Prostate gland (tissue), 2 donors: ENCODE results near the gene EIPR1. TPM values are rescaled to one million over a fixed set of nuclear protein-coding genes. Genes with fewer than 3 reads are reported as not detected.

Source experiments
- DNase-seq: peaks from one replicate; pipeline ENCODE4 v3.0.0-alpha.2; 2019; ENCODE audit warnings: low spot score
- H3K27ac ChIP-seq, 2 donors: fragments of 200-600 bp; sonication (generic); 2 replicates each; pipeline ENCODE4 v1.5.1; 2017 to 2019
- H3K27me3 ChIP-seq: fragments of 200-600 bp; sonication (generic); replicated peaks from 2 replicates; pipeline ENCODE4 v1.5.1; 2019; ENCODE audit not compliant: insufficient read depth
- H3K36me3 ChIP-seq, 2 donors: fragments of 200-600 bp; sonication (generic); 1 replicate in 1 of 2; 2 replicates in 1 of 2; pipeline versions ENCODE4 v1.5.1 to v1.8.1; 2017 to 2019
- H3K4me1 ChIP-seq: fragments of 200-600 bp; sonication (generic); replicated peaks from 2 replicates; pipeline ENCODE4 v1.5.1; 2019
- H3K4me3 ChIP-seq, 2 donors: fragments of 200-600 bp; sonication (generic); 2 replicates each; pipeline ENCODE4 v1.5.1; 2017 to 2019
- H3K9me3 ChIP-seq: fragments of 200-600 bp; sonication (generic); 2 replicates; pipeline ENCODE4 v1.5.1; 2017
- POLR2A ChIP-seq: fragments of 450-650 bp; IDR thresholded peaks from one replicate; pipeline ENCODE4 v1.6.1; 2016; ENCODE audit warnings: antibody characterized with exemption, mild to moderate bottlenecking
- POLR2AphosphoS5 ChIP-seq: sonication (generic); formaldehyde crosslinking; IDR thresholded peaks from one replicate; pipeline ENCODE4 v1.6.1; 2017; ENCODE audit warnings: antibody characterized with exemption
- WGBS: methylation state at CpG from one replicate; pipeline ENCODE4 v1.1.5; 2018; 5-methylcytosine and 5-hydroxymethylcytosine counted together
- intact Hi-C: fragments of 100-400 bp; cut with DNase I; formaldehyde crosslinking; loops from one replicate; pipeline ENCODE4 v1.14.2; 2022
- total RNA-seq, 2 donors: library from RNA; depleted of rRNA; stranded (reverse); fragments of >200 nt; gene quantifications; one replicate each; pipeline ENCODE4 v1.1.0, GENCODE V29; 2016
- TF ChIP-seq, protein P1 (sequence below), 4 experiments: fragments of 200-600 bp in 2 of 4; fragments of 450-650 bp in 2 of 4; sonication (generic) in 2 of 4; IDR thresholded peaks; 1 replicate in 3 of 4; 2 replicates in 1 of 4; pipeline ENCODE4 v1.5.1; 2016 to 2019; ENCODE audit warnings: antibody characterized with exemption in 4 of 4, mild to moderate bottlenecking in 2 of 4, moderate library complexity in 2 of 4

EIPR1 gene
- total RNA-seq, 2 donors from 2014 or later: 30.0 to 52.3 TPM

GRCh38 chr2:3154700-3155099 is 222.9 kb downstream of the EIPR1 start:
- H3K36me3 ChIP-seq: no peaks in the 10 kb centered on the region
- H3K27me3 ChIP-seq: no peaks in the 10 kb centered on the region
- TF ChIP-seq POLR2AphosphoS5 (no peak), POLR2A (no peak)
- TF ChIP-seq, protein P1, sequence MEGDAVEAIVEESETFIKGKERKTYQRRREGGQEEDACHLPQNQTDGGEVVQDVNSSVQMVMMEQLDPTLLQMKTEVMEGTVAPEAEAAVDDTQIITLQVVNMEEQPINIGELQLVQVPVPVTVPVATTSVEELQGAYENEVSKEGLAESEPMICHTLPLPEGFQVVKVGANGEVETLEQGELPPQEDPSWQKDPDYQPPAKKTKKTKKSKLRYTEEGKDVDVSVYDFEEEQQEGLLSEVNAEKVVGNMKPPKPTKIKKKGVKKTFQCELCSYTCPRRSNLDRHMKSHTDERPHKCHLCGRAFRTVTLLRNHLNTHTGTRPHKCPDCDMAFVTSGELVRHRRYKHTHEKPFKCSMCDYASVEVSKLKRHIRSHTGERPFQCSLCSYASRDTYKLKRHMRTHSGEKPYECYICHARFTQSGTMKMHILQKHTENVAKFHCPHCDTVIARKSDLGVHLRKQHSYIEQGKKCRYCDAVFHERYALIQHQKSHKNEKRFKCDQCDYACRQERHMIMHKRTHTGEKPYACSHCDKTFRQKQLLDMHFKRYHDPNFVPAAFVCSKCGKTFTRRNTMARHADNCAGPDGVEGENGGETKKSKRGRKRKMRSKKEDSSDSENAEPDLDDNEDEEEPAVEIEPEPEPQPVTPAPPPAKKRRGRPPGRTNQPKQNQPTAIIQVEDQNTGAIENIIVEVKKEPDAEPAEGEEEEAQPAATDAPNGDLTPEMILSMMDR (IDR thresholded peaks at IDR 0.05): no peak
- H3K4me1 ChIP-seq: peaks cover 4% of the 10 kb centered on the region
- no peak for DNase-seq
- no peaks in the 10 kb centered on the region for H3K9me3 ChIP-seq
- H3K4me3 ChIP-seq: no peak overlapping the region
- no peak overlapping the region for H3K27ac ChIP-seq
- intact Hi-C loops: no loop called here
- 82% methylated on average over 9 of the region's 9 CpGs for WGBS

DNA sequence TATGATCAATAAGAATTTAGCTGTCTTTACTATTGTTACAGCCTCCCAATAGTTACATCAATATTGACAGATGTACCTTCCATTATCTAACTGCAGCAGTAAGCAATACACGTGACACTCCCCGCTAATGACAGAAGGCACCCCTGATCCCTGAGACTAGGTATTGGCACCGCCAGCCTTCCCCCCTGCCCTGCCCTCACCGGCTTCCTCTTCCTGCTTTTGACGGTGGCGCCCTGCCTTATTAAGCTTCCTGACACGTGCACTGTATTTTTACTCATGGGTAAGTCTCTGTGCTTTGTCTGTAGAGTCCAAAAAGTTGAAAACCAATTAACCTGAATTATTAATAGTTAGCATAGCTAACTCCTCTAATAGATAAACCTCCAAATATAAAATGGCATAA is 223.5 kb downstream of the EIPR1 start:
- H3K27me3 ChIP-seq: no peaks in the 10 kb centered on the region
- TF ChIP-seq, protein P1 (IDR thresholded peaks at IDR 0.05): no peak
- no peak for TF ChIP-seq POLR2AphosphoS5
- TF ChIP-seq POLR2A: no peak
- WGBS: 72% methylated on average over 7 of the region's 7 CpGs

DNA sequence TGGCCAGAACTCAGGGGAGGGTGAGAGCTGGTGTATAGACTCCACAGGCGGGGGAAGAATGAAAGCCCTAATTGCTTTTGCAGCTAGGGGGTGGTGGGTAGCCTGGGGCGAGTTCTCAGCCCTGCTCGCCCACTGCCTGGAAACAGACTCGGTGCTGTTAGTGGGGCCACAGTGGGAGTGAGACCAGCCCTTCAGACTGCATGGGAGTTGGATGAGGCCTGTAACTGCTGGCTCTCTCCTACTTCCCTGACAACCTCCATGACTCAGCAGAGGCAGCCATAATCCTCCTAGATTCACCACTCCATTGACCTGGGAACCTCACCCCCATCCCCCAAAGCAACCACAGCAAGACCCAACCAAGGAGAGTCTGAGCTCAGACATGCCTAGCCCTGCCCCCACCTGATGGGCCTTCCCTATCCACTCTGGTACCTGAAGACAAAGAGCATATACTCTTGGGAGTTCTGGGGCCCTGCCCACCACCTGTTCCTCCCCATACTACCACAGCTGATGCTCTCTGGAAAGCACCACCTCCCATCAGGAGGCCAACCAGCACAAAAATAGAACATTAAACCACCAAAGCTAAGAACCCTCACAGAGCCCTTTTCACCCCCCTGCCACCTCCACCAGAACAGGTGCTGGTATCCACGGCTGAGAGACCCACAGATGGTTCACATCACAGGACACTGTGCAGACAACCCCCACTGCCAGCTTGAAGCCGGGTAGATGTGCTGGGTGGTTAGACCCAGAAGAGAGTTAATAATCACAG is 226.3 kb downstream of the EIPR1 start:
- WGBS: 93% methylated on average over 6 of the region's 6 CpGs
- no peak for DNase-seq
- H3K27me3 ChIP-seq: no peaks in the 10 kb centered on the region
- intact Hi-C loops: no loop called here
- TF ChIP-seq, protein P1 (IDR thresholded peaks at IDR 0.05): no peak
- no peak for TF ChIP-seq POLR2AphosphoS5
- H3K9me3 ChIP-seq: no peaks in the 10 kb centered on the region
- no peaks in the 10 kb centered on the region for H3K36me3 ChIP-seq
- H3K4me3 ChIP-seq: no peak overlapping the region
- peaks cover 8% of the 10 kb centered on the region for H3K4me1 ChIP-seq
- no peak overlapping the region for H3K27ac ChIP-seq

More for the DNA sequence above, 223.5 kb downstream of the EIPR1 start:
- no peak for DNase-seq
- intact Hi-C loops: no loop called here
- H3K4me3 ChIP-seq: no peak overlapping the region
- H3K9me3 ChIP-seq: no peaks in the 10 kb centered on the region
- no peak overlapping the region for H3K27ac ChIP-seq
- peaks cover 8% of the 10 kb centered on the region for H3K4me1 ChIP-seq
- H3K36me3 ChIP-seq: no peaks in the 10 kb centered on the region

DNA sequence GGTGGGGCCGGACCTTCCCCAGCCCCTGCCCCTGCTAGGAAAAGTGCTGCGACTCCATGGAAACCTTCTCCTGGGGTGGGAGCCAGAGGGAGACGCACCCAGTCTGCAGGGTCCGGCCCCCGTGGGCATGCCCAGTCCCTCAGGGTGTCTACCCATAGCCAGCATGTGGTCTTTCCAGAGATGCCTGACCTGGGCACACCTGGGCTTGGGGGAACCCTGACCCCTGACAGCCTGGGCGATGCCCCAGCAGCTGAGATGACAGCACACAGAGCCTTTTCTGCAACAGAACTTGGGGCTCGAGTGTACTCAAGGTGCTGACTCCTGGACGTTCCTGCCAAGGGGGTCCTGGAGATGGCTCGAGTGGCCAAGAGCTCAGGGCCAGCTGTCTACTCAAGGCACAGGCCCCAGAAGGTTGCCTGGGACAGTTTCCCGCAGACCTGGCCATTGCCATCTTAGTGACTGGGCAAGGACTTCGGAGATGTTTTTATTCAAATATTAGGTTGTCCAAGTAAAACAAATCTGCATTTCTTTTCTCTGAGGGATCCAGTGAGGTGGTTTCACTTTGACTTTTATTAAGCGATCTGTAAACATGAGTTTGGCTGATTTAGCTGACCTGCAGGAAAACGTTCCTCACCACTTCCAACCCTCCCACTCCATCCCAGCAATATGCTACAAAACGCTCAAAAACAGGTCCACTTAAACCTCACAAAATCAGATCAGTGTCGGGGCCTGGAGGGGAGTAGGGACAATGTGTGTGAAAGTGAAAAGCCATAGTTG is 228.0 kb downstream of the EIPR1 start:
- no peaks in the 10 kb centered on the region for H3K9me3 ChIP-seq
- peaks cover 8% of the 10 kb centered on the region for H3K4me1 ChIP-seq
- H3K4me3 ChIP-seq: no peak overlapping the region
- intact Hi-C loops: no loop called here
- TF ChIP-seq POLR2AphosphoS5: peak; percentile 67
- no peak for TF ChIP-seq POLR2A
- TF ChIP-seq, protein P1 (IDR thresholded peaks at IDR 0.05): no peak
- peak; percentile 9 for DNase-seq
- H3K27ac ChIP-seq: peak overlapping the region; percentile 9 to 25
- no peaks in the 10 kb centered on the region for H3K27me3 ChIP-seq
- 36% methylated on average over 14 of the region's 15 CpGs for WGBS
- no peaks in the 10 kb centered on the region for H3K36me3 ChIP-seq
